Colonic mucosa (tissue), 4 donors: ENCODE measurements around the gene KRTAP9-9. TPM values are rescaled to one million over a fixed set of nuclear protein-coding genes. Genes with fewer than 3 reads are reported as not detected.

Experiments used
- DNase-seq: peaks from one replicate; pipeline ENCODE4 v3.0.0-alpha.2; 2020
- H3K27ac ChIP-seq: fragments of 200-600 bp; one replicate; pipeline ENCODE4 v1.8.0; 2021
- H3K27me3 ChIP-seq: fragments of 200-600 bp; one replicate; pipeline ENCODE4 v1.8.0; 2021
- H3K36me3 ChIP-seq: fragments of 200-600 bp; one replicate; pipeline ENCODE4 v1.8.0; 2021
- H3K4me1 ChIP-seq: fragments of 200-600 bp; one replicate; pipeline ENCODE4 v1.8.0; 2021; ENCODE audit warnings: mild to moderate bottlenecking
- H3K4me3 ChIP-seq: fragments of 200-600 bp; one replicate; pipeline ENCODE4 v1.8.0; 2021
- H3K9ac ChIP-seq, 2 donors: one replicate each; pipeline ENCODE4 v1.7.0; 2013; ENCODE audit warnings: control low read depth in 2 of 2, low read depth in 2 of 2, low read length in 2 of 2
- H3K9me3 ChIP-seq: fragments of 200-600 bp; one replicate; pipeline ENCODE4 v1.8.0; 2021
- CTCF ChIP-seq: fragments of 200-600 bp; IDR thresholded peaks from one replicate; pipeline ENCODE4 v1.8.0; 2022; ENCODE audit warnings: antibody characterized with exemption, mild to moderate bottlenecking
- intact Hi-C: fragments of 100-400 bp; cut with DNase I; formaldehyde crosslinking; loops from one replicate; pipeline ENCODE4 v1.14.1; 2022
- total RNA-seq, 2 donors: library from RNA; stranded (reverse); fragmentation: NEBNext Ultra II Directional in 1 of 2; extraction: Animal tissue kit (Norgen Biotek cat#: 25700) in 1 of 2; gene quantifications; one replicate each; pipeline ENCODE4 v1.2.1, GENCODE V29; 2021
- donor health status: healthy.
- donor health status: DM: no; HTN: no; CAD: no.
- donor health status: DM: no; HTN: no; CAD: no.

Gene KRTAP9-9
- total RNA-seq, 2 donors from 2014 or later = not detected

- no peak for TF ChIP-seq CTCF
- Histone ChIP-seq H3K9ac (no peak overlapping the region), H3K27ac (no peak overlapping the region), H3K4me3 (no peak overlapping the region), H3K27me3 (no peaks in the 10 kb centered on the region), H3K36me3 (no peaks in the 10 kb centered on the region), H3K9me3 (no peaks in the 10 kb centered on the region), H3K4me1 (no peaks in the 10 kb centered on the region)
- intact Hi-C loops = no loop called here
- no peak for DNase-seq
These were observed 28.9 kb downstream of the KRTAP9-9 start for GRCh38 chr17:41284043-41284442.

GRCh38 chr17:41284546-41284945 is 29.4 kb downstream of the KRTAP9-9 start:
- intact Hi-C loops = no loop called here
- H3K9me3 ChIP-seq = no peaks in the 10 kb centered on the region
- H3K4me1 ChIP-seq = no peaks in the 10 kb centered on the region
- H3K27ac ChIP-seq = no peak overlapping the region
- no peak for DNase-seq
- H3K27me3 ChIP-seq = no peaks in the 10 kb centered on the region
- no peaks in the 10 kb centered on the region for H3K36me3 ChIP-seq
- H3K9ac ChIP-seq = no peak overlapping the region
- H3K4me3 ChIP-seq = no peak overlapping the region
- TF ChIP-seq CTCF = no peak

- H3K4me3 ChIP-seq = no peak overlapping the region
- no peaks in the 10 kb centered on the region for H3K36me3 ChIP-seq
- H3K9me3 ChIP-seq = no peaks in the 10 kb centered on the region
- intact Hi-C loops = no loop called here
- H3K27me3 ChIP-seq = no peaks in the 10 kb centered on the region
- no peak overlapping the region for H3K9ac ChIP-seq
- no peak for DNase-seq
- H3K27ac ChIP-seq = no peak overlapping the region
- TF ChIP-seq CTCF = no peak
- no peaks in the 10 kb centered on the region for H3K4me1 ChIP-seq
These were observed 31.9 kb downstream of the KRTAP9-9 start for GRCh38 chr17:41287050-41287449.

GRCh38 chr17:41294016-41294415 is 38.8 kb downstream of the KRTAP9-9 start:
- DNase-seq = no peak
- no peaks in the 10 kb centered on the region for H3K27me3 ChIP-seq
- H3K4me3 ChIP-seq = no peak overlapping the region
- H3K36me3 ChIP-seq = no peaks in the 10 kb centered on the region
- no peak for TF ChIP-seq CTCF
- H3K27ac ChIP-seq = no peak overlapping the region
- intact Hi-C loops = no loop called here
- H3K4me1 ChIP-seq = no peaks in the 10 kb centered on the region
- H3K9me3 ChIP-seq = no peaks in the 10 kb centered on the region
- no peak overlapping the region for H3K9ac ChIP-seq

- Histone ChIP-seq H3K4me3 (no peak overlapping the region), H3K27ac (no peak overlapping the region), H3K9ac (no peak overlapping the region), H3K36me3 (no peaks in the 10 kb centered on the region), H3K27me3 (no peaks in the 10 kb centered on the region), H3K4me1 (no peaks in the 10 kb centered on the region), H3K9me3 (no peaks in the 10 kb centered on the region)
- intact Hi-C loops = no loop called here
- TF ChIP-seq CTCF = no peak
- no peak for DNase-seq
These were observed 41.7 kb downstream of the KRTAP9-9 start for GRCh38 chr17:41296846-41297245.
